Uterus (tissue), 2 donors: ENCODE results near the gene PTDSS2.

ENCODE experiments used
- CTCF ChIP-seq, 4 experiments: fragments of 200-600 bp in 2 of 4; fragments of 450-650 bp in 2 of 4; sonication (generic) in 2 of 4; IDR thresholded peaks; one replicate each; pipeline ENCODE4 v1.5.1; 2016 to 2019; ENCODE audit warnings: antibody characterized with exemption in 4 of 4, mild to moderate bottlenecking in 2 of 4, moderate library complexity in 1 of 4
- POLR2A ChIP-seq, 2 donors: fragments of 450-650 bp; IDR thresholded peaks; one replicate each; pipeline ENCODE4 v1.6.1; 2016; ENCODE audit warnings: antibody characterized with exemption in 2 of 2, mild to moderate bottlenecking in 1 of 2, moderate library complexity in 1 of 2

DNA sequence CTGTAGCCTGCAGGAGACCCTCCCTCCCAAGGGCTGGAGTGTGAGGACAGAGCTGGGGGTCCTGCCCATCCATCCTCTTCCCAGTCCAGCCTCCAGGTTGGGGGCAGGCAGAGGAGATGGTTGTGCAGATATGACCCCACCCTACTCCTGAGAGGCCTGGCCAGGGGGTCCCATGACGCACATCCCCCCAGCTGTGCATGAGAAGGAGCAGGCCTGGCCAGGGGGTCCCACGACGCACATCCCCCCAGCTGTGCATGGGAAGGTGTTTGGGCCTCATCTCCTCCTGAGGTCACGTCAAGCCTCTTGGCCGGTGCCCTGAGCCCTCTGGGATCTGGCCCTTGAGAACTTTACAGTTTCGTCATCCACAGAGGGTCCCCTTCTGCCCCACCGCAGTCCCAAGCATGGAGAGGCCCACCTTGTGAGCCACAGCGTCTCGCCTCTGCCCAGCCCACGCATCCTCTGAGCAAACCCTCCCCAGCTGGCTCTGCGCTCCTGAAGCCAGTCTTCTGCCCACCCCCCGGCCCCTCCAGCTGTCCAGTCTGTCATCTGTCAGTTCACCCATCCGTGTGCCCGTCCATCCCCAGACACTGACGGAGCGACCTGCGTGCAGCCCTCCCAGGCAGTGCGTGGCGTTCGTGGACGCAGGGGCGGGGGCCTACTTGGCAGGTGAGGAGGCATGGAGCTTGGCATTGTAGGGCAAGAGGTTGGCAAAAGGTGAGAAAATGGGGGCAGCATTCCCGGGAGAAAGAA is 10.6 kb upstream of the PTDSS2 start:
- TF ChIP-seq CTCF (IDR thresholded peaks at IDR 0.05) (no peak), POLR2A (IDR thresholded peaks at IDR 0.05) (no peak)
